NCI-H446 (cell line): Measurements from ENCODE around the gene WDFY2.
"Not testable (repeated sequence)": the region's sequence is repeated elsewhere in the genome, so short reads cannot be mapped to it uniquely, and the experiment has no call there.

Experiments used
- DNase-seq, 2 experiments: peaks; one replicate each; lab custom pipeline; 2025; lab: John Stamatoyannopoulos, UW

WDFY2 gene

GRCh38 chr13:51632591-51633362, 48.5 kb downstream of the WDFY2 start:
- peak in 1 of 2 experiments; percentile 42 for DNase-seq

DNA sequence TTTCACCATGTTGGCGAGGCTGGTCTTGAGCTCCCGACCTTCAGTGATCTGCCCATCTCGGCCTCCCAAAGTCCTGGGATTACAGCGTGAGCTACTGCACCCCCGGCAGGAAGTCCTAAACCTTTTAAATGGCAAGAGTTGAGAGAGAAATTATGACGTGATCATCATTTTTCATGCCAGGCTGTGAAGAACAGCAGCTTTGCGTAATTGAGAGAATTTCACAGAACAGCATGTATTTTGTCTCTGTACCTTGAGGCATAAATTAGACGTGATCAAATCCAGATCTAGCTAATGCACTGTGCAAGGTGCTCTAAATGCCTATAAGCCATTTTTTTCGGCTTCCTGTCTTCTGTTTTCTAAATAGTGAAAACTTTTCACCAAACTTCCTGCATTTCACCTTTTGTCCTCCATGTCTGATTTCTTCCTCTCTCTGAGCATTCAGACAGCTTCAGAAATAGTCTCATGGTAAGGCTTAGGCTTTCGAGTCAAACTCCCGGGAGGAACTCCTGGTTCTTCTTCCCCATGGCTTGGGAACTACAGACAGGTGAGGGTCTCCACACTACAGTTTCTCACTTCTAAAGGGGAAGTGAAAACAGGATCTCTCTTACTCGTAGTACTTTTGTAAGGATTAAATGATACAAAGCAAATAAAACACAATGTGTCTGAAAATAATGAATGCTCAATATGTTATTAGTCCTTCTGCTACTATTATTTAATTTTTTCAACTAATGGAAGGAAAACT, 51.0 kb downstream of the WDFY2 start:
- DNase-seq: no peak

- no peak for DNase-seq
These were observed 52.2 kb downstream of the WDFY2 start for GRCh38 chr13:51636349-51636890.

DNA sequence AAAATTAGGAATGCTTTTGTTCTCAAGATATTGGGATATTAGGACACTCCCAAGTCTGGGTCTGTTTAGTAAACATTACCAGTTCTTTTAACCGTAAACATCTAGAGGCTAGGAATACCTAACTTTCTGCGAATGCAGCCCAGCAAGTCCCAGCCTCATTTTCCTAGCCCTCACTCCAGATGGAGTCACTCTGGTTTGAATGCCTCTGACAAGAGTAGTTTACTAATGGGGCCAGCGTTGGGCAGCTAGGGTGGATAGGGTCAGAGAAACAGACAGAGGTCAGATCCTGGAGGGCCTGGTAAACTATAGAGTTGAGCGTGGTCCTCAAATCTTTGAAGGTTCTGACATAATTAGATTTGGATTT, 53.6 kb downstream of the WDFY2 start:
- no peak for DNase-seq

- no peak for DNase-seq
These were observed 54.1 kb downstream of the WDFY2 start for GRCh38 chr13:51638216-51638871.

GRCh38 chr13:51639171-51639570, 54.9 kb downstream of the WDFY2 start:
- DNase-seq: no peak

- DNase-seq: not testable (repeated sequence)
These were observed 56.4 kb downstream of the WDFY2 start for GRCh38 chr13:51640696-51641095.

DNA sequence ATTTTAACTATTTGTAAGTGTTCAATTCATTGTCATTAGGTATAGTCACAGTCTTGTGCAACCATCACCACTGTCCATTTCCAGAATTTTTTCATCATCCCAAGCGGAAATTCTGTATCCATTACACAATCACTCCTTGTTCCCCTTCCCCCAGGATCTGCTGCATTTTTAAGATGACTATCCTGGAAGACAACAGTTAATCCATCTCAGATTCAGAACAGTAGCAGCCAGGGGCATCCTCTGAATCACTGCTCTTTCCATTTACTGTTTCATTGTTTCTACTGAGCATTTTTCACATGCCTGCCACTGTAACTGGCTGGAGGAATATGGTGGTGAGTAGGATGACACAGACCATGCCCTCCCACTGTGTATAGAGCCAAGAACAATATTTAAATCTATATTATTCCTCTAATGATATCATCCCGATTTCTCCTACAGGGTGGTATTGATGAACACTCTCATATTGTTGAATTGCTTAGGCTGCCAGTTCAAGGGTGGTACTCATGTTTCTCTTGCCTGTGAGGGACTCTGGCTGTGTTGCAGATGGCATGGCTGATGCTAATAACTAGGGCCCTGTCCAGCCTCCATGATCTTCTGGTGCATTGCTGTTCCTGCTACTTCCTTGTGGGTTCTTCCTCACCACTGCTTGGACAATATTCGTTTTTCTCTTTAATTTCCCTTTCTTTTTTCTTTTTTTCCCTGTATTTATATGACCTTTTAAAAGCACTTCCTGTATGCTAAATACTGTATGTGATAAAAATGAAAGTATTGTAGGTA, 59.0 kb downstream of the WDFY2 start:
- DNase-seq: no peak

DNA sequence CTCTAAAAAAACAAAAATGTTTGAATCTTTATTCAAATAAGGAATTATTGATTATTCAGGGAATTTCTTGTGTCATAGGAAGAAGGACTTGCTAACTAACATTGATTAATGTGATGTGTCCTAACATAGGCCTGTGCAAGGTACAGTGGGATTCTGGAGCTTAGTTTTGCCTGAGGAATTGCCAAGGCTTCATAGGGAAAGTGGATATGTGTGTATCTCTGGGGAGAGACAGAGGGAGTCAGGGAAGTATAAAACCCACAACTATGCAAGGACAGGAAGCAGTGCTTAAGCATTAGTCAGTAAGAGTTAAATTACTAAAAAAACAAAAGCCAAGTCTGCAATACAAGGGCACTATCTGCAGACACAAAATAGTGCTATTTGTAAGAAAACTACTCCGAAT, 59.6 kb downstream of the WDFY2 start:
- no peak for DNase-seq

DNA sequence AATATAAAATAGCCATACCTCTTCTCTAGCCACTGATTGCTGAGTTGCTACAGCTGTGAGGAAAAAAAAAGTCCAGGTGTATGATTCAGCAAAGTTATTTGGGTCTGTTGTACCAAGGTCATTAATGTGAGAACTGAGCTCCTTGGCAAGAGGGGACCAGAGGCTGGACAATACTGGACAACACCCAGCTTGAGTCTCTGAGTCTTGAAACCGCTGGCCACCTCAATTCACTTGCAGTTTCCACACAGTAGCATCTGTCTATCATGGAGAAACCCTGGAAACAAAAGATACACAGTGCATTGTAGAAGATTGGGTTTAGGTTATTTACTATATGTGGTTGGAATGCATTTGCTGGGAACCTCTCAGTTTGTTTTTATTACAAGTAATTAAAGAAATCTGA, 60.4 kb downstream of the WDFY2 start:
- DNase-seq: no peak

DNA sequence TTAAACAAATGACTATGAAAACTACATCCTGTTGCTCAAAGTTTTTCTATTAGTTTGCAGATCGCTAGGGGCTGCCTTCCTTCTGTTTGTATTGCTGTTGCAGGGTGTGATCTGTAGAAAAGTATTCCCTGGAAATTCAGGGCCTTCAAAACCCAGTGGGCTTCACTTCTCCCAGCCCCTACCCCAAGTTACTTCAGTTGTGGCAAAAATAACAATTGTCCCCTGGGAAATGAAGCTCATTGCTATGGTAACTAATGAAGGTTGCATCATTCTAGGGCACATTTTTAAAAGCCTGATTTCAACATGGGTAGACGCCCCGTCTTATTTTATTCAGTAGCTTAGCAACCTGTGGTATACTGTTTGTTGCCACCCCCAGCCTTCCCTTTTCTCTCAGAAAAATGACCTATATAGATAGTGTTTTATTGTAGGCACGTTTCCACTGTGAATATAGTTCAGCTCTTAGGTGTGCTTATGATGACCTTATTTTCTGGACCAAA, 60.9 kb downstream of the WDFY2 start:
- no peak for DNase-seq

GRCh38 chr13:51645761-51646670, 61.8 kb downstream of the WDFY2 start:
- DNase-seq: no peak

GRCh38 chr13:51647067-51647466, 62.8 kb downstream of the WDFY2 start:
- DNase-seq: no peak

DNA sequence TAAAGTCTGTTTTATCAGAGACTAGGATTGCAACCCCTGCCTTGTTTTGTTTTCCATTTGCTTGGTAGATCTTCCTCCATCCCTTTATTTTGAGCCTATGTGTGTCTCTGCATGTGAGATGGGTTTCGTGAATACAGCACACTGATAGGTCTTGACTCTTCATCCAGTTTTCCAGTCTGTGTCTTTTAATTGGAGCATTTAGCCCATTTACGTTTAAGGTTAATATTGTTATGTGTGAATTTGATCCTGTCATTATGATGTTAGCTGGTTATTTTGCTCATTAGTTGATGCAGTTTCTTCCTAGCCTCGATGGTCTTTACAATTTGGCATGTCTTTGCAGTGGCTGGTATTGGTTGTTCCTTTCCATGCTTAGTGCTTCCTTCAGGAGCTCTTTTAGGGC, 67.9 kb downstream of the WDFY2 start:
- DNase-seq: not testable (repeated sequence)

DNA sequence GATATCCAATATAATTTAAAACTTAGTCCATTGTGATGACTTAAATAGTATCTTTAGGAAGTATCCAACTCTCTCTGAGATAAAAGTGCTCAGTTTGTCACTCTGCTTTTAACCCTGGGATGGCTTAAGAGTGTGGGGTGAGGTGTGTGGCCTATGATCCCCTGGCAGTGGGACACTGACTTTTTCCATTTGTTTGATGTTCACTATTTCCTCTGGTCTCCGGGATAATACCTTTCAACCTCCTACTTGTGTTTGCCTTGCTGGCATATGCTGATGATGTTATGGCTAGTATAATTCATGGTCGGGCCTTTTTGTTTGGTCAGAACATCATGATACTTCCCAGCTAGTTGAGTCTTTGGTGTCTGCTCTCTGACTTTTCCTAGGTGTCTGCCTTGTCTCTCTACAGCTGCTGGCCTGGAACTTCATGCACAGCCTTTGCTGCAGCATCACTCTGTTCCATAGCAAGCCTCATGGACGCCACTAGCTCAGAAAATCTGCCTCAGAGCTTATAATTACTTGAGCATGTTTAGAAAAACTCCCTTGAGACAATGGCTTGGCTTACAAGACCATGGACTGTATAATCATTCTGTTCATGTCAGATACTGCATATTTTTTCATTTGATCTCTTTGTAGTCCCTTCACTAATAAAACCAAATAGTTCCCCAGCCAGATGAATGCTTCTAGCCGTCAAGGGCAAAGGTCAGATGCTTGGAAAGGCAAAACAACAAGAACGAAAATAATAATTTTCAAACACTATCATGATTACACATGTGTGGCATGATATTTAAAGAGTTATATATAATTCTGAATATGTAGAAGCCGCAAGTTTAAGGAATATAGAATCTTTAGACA, 75.2 kb downstream of the WDFY2 start:
- no peak for DNase-seq

DNA sequence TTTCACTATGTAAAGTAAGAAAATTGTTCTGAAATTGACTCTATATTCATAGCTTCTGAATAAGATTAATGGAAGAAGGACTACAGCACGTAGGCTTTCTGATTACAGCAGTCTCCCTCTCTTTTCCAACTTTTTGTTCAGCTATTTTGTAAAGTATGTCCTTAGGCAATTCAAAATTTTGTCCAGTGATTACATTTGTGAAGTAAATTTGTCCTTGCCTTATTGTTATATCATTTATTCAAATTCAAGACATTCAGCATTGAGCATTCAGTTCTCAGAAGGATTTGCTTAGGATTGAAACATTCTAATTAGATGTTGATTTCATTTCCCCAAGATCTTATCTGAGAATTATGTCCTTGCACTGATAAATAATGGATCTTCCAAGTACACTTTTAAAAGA, 76.6 kb downstream of the WDFY2 start:
- no peak for DNase-seq

GRCh38 chr13:51663973-51664957, 80.0 kb downstream of the WDFY2 start:
- no peak for DNase-seq

GRCh38 chr13:51665456-51665855, 81.2 kb downstream of the WDFY2 start:
- no peak for DNase-seq

DNA sequence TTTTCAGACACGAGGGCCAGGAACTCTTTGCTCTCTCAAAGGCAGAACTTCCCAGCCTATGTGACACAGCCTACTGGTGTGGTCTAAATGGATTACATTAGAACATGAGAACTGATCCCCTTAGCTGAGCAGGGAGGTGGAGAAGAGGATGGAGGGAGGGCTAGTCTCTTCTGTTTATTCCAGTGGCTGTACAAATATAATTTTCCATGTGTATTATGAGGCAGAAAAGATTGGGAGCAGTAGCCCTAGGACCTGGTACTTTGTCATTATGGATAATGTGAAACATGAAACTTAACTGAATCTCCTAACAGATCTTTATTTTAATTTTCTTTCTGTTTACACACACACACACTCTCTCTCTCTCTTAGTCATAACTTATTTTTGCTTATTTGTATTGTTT, 82.1 kb downstream of the WDFY2 start:
- DNase-seq: no peak
